Stomach (tissue), 9 donors: ENCODE results near the gene NAPB. TPM values are rescaled to one million over a fixed set of nuclear protein-coding genes. Genes with fewer than 3 reads are reported as not detected.

Source experiments
- DNase-seq, 2 donors: peaks; one replicate each; pipeline versions ENCODE4 v3.0.0 to v3.0.0-alpha.2; 2013 to 2019
- H3K27ac ChIP-seq, 5 donors: fragments of 200-600 bp in 4 of 5; sonication (generic) in 4 of 5; one replicate each; pipeline ENCODE4 v1.5.1; 2013 to 2019; ENCODE audit warnings: mild to moderate bottlenecking in 1 of 5, moderate library complexity in 1 of 5
- H3K27me3 ChIP-seq, 3 donors: fragments of 200-600 bp; sonication (generic); one replicate each; pipeline ENCODE4 v1.5.1; 2017 to 2019; ENCODE audit warnings: mixed run types in 1 of 3
- H3K36me3 ChIP-seq, 4 donors: fragments of 200-600 bp; sonication (generic); 1 replicate in 3 of 4; 2 replicates in 1 of 4; pipeline ENCODE4 v1.5.1; 2016 to 2019
- H3K4me1 ChIP-seq, 4 donors: fragments of 200-600 bp; sonication (generic); one replicate each; pipeline ENCODE4 v1.5.1; 2016 to 2019
- H3K4me3 ChIP-seq, 4 donors: fragments of 200-600 bp; sonication (generic) in 3 of 4; one replicate each; pipeline ENCODE4 v1.5.1; 2016 to 2019; ENCODE audit warnings: mild to moderate bottlenecking in 1 of 4
- H3K9me3 ChIP-seq, 4 donors: fragments of 200-600 bp; sonication (generic); one replicate each; pipeline ENCODE4 v1.5.1; 2016 to 2019
- EP300 ChIP-seq: sonication (generic); formaldehyde crosslinking; IDR thresholded peaks from one replicate; pipeline ENCODE4 v1.6.1; 2017; ENCODE audit warnings: antibody characterized with exemption
- POLR2A ChIP-seq, 4 donors: fragments of 450-650 bp; IDR thresholded peaks; one replicate each; pipeline ENCODE4 v1.6.1; 2016; ENCODE audit warnings: antibody characterized with exemption in 4 of 4, control low read depth in 2 of 4, mild to moderate bottlenecking in 1 of 4, moderate library complexity in 1 of 4
- POLR2AphosphoS5 ChIP-seq, 3 donors: sonication (generic); formaldehyde crosslinking; IDR thresholded peaks; one replicate each; pipeline ENCODE4 v1.6.1; 2016; ENCODE audit warnings: antibody characterized with exemption in 3 of 3
- WGBS, 5 donors: extraction: QIAGEN DNeasy Blood & Tissue Kit in 3 of 5; methylation state at CpG; one replicate each; pipeline versions ENCODE4 v1.1.5 to v1.1.7; 2013 to 2018; 5-methylcytosine and 5-hydroxymethylcytosine counted together
- intact Hi-C: fragments of 100-400 bp; cut with DNase I; formaldehyde crosslinking; loops from one replicate; pipeline ENCODE4 v1.15.1; 2023; ENCODE audit warnings: low total_unique reads
- polyA plus RNA-seq, 3 donors: library from polyadenylated mRNA; stranded (reverse); fragments of 200-250 nt; gene quantifications; one replicate each; pipeline ENCODE4 v1.2.3, GENCODE V29; 2013
- total RNA-seq, 5 donors: library from RNA; depleted of rRNA; stranded (reverse); fragments of >200 nt; gene quantifications; one replicate each; pipeline versions ENCODE4 v1.1.0 to v1.2.3, GENCODE V29; 2014 to 2016
- TF ChIP-seq, protein P1 (sequence below), 7 experiments: fragments of 450-650 bp in 4 of 7; fragments of 200-600 bp in 3 of 7; sonication (generic) in 3 of 7; IDR thresholded peaks; one replicate each; pipeline ENCODE4 v1.5.1; 2016 to 2019; ENCODE audit warnings: antibody characterized with exemption in 7 of 7, control low read depth in 2 of 7, mild to moderate bottlenecking in 1 of 7
- donor health status: healthy with polysubstance abuse.
- donor health status: Bipolar disorder and iron deficiency.
- donor health status: healthy.

Gene NAPB
- total and polyA plus RNA-seq, 8 donors: 0.58 to 33.5 (median 5.8) TPM

DNA sequence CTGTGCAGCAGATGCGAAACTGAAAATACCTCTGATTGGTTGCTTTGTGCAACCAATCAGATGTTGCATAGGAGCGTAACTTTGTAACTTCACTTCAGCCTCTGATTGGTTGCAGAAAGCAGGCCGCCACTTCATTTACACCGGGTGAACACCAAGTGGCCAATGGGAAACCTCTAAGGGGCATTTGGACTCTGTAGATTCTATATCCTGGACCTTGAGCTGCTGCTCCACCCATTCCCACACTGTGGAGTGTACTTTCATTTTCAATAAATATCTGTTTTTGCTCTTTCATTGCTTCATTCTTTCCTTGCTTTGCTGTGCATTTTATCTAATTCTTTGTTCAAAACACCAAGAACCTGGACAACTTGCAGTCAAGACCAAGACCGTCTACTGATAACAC lies 84.8 kb downstream of the NAPB start:
- TF ChIP-seq POLR2AphosphoS5 (IDR thresholded peaks at IDR 0.05) (no peak), EP300 (no peak), POLR2A (IDR thresholded peaks at IDR 0.05) (no peak)
- TF ChIP-seq, protein P1, sequence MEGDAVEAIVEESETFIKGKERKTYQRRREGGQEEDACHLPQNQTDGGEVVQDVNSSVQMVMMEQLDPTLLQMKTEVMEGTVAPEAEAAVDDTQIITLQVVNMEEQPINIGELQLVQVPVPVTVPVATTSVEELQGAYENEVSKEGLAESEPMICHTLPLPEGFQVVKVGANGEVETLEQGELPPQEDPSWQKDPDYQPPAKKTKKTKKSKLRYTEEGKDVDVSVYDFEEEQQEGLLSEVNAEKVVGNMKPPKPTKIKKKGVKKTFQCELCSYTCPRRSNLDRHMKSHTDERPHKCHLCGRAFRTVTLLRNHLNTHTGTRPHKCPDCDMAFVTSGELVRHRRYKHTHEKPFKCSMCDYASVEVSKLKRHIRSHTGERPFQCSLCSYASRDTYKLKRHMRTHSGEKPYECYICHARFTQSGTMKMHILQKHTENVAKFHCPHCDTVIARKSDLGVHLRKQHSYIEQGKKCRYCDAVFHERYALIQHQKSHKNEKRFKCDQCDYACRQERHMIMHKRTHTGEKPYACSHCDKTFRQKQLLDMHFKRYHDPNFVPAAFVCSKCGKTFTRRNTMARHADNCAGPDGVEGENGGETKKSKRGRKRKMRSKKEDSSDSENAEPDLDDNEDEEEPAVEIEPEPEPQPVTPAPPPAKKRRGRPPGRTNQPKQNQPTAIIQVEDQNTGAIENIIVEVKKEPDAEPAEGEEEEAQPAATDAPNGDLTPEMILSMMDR (IDR thresholded peaks at IDR 0.05): no peak
- no peaks in the 10 kb centered on the region for H3K36me3 ChIP-seq
- H3K4me3 ChIP-seq: no peak overlapping the region
- no peak overlapping the region for H3K27ac ChIP-seq
- H3K9me3 ChIP-seq: no peaks in the 10 kb centered on the region
- no peaks in the 10 kb centered on the region for H3K27me3 ChIP-seq
- H3K4me1 ChIP-seq: peaks cover 0 to 5% (median 0%) of the 10 kb centered on the region in 4 donors
- DNase-seq: no peak
- WGBS, 5 donors: 87 to 94% (median 93%) methylated on average over 5 of the region's 5 CpGs
- intact Hi-C loops: no loop called here

DNA sequence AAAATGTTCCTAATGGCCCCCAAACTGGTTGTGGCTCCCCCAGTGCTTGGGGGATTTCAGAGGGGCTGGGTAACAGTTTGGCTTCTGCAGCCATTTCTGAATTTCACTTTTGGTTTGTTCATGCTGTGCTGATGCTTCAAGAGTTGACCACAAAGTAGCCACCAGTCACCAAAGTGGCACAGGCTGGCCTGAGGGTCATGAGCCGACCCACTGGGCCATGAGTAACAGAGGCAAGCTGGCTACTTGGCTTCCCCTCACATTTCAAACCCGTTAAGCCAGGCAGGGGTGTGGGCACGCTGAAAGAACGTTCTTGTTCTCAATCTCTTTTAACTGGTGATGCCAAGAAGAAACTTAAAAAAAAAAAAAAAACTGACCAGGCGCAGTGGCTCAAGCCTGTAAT lies 85.8 kb downstream of the NAPB start:
- intact Hi-C loops: no loop called here
- TF ChIP-seq POLR2A (IDR thresholded peaks at IDR 0.05) (no peak), EP300 (no peak), POLR2AphosphoS5 (IDR thresholded peaks at IDR 0.05) (no peak)
- TF ChIP-seq, protein P1 (IDR thresholded peaks at IDR 0.05): no peak
- H3K27me3 ChIP-seq: no peaks in the 10 kb centered on the region
- no peaks in the 10 kb centered on the region for H3K9me3 ChIP-seq
- no peaks in the 10 kb centered on the region for H3K36me3 ChIP-seq
- no peak overlapping the region for H3K4me3 ChIP-seq
- WGBS, 5 donors: 81 to 91% (median 89%) methylated on average over 5 of the region's 5 CpGs
- H3K27ac ChIP-seq: no peak overlapping the region
- DNase-seq: no peak
- H3K4me1 ChIP-seq: peaks cover 0 to 4% (median 0%) of the 10 kb centered on the region in 4 donors

DNA sequence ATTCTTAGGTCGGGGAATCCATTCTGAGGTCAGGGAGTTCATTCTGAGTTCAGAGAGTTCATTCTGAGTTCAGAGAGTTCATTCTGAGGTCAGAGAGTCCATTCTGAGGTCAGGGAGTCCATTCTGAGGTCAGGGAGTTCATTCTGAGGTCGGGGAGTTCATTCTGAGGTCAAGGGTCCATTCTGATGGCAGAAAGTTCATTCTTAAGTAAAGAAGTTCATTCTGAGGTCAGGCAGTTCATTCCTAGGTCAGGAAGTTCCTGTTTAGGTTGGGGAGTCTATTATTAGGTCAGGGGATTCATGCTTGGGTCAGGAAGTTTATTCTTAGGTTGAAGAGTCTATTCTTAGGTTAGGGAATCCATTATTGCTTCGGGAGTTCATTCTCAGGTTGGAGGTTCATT lies 87.2 kb downstream of the NAPB start:
- H3K27ac ChIP-seq: no peak overlapping the region
- no peaks in the 10 kb centered on the region for H3K4me1 ChIP-seq
- 56 to 72% (median 64%) methylated on average over 3 of the region's 3 CpGs for WGBS, 5 donors
- intact Hi-C loops: no loop called here
- no peak overlapping the region for H3K4me3 ChIP-seq
- no peak for DNase-seq
- H3K9me3 ChIP-seq: no peaks in the 10 kb centered on the region
- TF ChIP-seq, protein P1 (IDR thresholded peaks at IDR 0.05): no peak
- no peak for TF ChIP-seq EP300
- H3K36me3 ChIP-seq: no peaks in the 10 kb centered on the region
- H3K27me3 ChIP-seq: no peaks in the 10 kb centered on the region

DNA sequence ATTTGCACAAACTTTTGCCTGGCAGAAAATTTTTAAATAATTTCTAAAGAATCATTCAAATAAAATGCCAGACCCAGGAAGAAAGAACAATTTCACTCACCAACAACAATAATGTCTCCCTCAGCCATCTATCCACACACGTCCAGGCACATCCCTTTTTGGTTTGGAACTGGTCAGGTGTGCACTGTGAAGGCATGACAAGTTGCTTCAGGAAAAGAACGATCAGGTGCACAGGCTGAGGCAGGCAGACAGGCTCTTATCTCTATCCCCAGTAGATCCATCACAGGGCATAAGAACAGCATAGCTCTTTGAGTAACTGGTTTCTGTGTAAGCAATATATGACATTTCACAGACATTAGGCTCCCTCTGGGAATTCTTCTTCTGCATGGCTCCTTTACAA lies 88.8 kb downstream of the NAPB start:
- no peak for DNase-seq
- TF ChIP-seq EP300: no peak
- TF ChIP-seq POLR2A (IDR thresholded peaks at IDR 0.05): no peak
- 37 to 64% (median 51%) methylated on average over 2 of the region's 2 CpGs for WGBS, 5 donors
- Histone ChIP-seq H3K9me3 (no peaks in the 10 kb centered on the region), H3K36me3 (no peaks in the 10 kb centered on the region), H3K27ac (no peak overlapping the region), H3K4me3 (no peak overlapping the region), H3K27me3 (no peaks in the 10 kb centered on the region), H3K4me1 (no peaks in the 10 kb centered on the region)
- intact Hi-C loops: no loop called here

DNA sequence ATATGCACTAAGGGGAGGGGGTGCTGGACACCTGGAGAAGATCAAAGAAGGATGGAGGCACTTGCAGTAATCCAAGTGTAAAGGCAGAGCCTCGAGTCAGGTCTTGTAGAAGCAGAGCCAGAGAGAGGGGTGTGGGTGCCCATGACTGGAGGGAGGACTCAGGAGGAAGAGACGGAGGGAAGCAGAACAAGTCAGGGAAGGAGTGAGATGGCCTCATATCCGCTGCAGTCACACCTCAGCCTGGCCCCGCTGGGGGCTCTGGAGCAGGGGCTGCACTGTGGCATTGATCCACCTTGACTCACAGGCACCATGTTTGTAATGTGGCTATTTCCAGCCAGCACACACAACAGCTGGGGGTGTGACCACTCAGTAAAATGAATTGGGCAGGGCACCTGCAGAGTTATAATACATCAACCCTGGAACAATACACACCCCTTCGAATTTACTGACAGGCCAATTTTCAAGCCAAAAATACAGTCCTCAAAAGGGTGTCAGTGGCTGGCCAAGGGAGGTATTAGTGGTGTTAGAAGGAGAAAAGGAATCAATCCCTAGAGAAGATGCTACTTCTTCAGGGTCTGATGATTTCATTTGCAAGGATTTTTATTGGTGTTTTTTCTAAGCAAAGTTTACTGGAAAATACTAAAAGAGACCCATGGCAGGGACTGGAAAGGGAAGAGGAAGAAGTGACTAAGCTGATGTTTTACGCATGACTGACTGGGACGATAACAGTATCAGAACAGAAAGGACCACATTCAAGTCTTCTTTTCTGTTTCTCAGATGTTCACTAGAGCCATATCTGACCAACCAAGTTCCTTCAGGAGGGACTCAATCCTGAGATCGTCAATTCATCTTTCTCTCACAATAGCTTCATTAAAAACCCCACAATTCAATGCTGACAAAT lies 89.6 kb downstream of the NAPB start:
- H3K4me1 ChIP-seq: no peaks in the 10 kb centered on the region
- intact Hi-C loops: no loop called here
- no peaks in the 10 kb centered on the region for H3K36me3 ChIP-seq
- H3K9me3 ChIP-seq: no peaks in the 10 kb centered on the region
- no peak overlapping the region for H3K27ac ChIP-seq
- 74 to 79% (median 76%) methylated on average over 8 of the region's 8 CpGs for WGBS, 5 donors
- TF ChIP-seq, protein P1 (IDR thresholded peaks at IDR 0.05): no peak
- no peak for TF ChIP-seq POLR2A (IDR thresholded peaks at IDR 0.05)
- no peak for TF ChIP-seq POLR2AphosphoS5 (IDR thresholded peaks at IDR 0.05)
- TF ChIP-seq EP300: no peak
- DNase-seq: no peak
- no peaks in the 10 kb centered on the region for H3K27me3 ChIP-seq
- H3K4me3 ChIP-seq: no peak overlapping the region
